ENCODE data around the gene SH3D19.

DNA sequence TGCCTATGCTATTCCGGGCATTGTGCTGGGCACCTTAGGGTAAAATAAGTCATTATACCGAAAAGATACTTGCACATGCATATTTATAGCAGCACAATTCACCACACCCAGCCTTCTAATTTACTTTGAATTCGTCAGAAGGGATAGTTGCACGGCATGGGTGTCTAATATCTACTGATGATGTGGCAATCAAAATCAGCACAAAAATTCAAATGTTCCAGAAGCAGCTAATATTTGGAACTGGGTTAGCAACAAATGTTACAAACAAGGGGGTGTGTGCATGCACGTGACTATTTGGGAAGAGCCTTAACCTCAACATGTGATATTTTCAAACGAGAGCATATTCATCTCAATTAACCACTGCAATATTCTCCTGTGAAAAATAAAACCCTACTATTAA lies 128.2 kb downstream of the SH3D19 start:
- TF ChIP-seq, protein P1, sequence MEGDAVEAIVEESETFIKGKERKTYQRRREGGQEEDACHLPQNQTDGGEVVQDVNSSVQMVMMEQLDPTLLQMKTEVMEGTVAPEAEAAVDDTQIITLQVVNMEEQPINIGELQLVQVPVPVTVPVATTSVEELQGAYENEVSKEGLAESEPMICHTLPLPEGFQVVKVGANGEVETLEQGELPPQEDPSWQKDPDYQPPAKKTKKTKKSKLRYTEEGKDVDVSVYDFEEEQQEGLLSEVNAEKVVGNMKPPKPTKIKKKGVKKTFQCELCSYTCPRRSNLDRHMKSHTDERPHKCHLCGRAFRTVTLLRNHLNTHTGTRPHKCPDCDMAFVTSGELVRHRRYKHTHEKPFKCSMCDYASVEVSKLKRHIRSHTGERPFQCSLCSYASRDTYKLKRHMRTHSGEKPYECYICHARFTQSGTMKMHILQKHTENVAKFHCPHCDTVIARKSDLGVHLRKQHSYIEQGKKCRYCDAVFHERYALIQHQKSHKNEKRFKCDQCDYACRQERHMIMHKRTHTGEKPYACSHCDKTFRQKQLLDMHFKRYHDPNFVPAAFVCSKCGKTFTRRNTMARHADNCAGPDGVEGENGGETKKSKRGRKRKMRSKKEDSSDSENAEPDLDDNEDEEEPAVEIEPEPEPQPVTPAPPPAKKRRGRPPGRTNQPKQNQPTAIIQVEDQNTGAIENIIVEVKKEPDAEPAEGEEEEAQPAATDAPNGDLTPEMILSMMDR (IDR thresholded peaks at IDR 0.05), result no peak
- TF ChIP-seq POLR2A (IDR thresholded peaks at IDR 0.05), result no peak

Data from uterus (tissue), 2 donors.